ENCODE results near the gene SLC6A14. TPM values are rescaled to one million over a fixed set of nuclear protein-coding genes. Genes with fewer than 3 reads are reported as not detected.

SLC6A14 gene
- total and polyA plus RNA-seq, 2 donors (not counting 3 experiments of a cell fraction or from before 2014, with no cell fraction given): not detected

- no TSS peak for BruUV-seq (replicated peaks)
- H3K9me3 ChIP-seq (replicated peaks; ENCODE audit: control insufficient read depth, insufficient read depth, low read length): no peaks in the 10 kb centered on the region
- no peaks in the 10 kb centered on the region for H3K4me1 ChIP-seq (ENCODE audit: control insufficient read depth, extremely low read depth, insufficient read depth, low read length)
- no peak overlapping the region for H3K4me3 ChIP-seq (replicated peaks in 1 of 3; ENCODE audit: insufficient read depth in 1 of 3, low read depth in 1 of 3, low read length in 3 of 3)
- no peaks in the 10 kb centered on the region for H3K27me3 ChIP-seq (ENCODE audit: control insufficient read depth in 2 of 2, insufficient read depth in 2 of 2, low read length in 2 of 2)
- H3K4me2 ChIP-seq (ENCODE audit: insufficient read depth, low read length): no peak overlapping the region
- TF ChIP-seq FOS (IDR thresholded peaks at IDR 0.05; ENCODE audit: borderline replicate concordance, insufficient read depth, low read length): no peak
- no peak for TF ChIP-seq EZH2 (IDR thresholded peaks at IDR 0.05; ENCODE audit: borderline replicate concordance, low read depth, low read length, severe bottlenecking)
- TF ChIP-seq MAX (IDR thresholded peaks at IDR 0.05; ENCODE audit: insufficient read depth, insufficient read length): no peak
- no peak for TF ChIP-seq POLR2A (IDR thresholded peaks at IDR 0.05; ENCODE audit: low read depth, low read length)
- TF ChIP-seq MYC (IDR thresholded peaks at IDR 0.05; ENCODE audit: low read depth, low read length): no peak
- dilution Hi-C loops (cut with MboI; ENCODE audit: extremely low pct_ligation_motif_present, low sequenced_read_pairs): no loop called here
- CTCF ChIA-PET: no interaction called here
- POLR2A ChIA-PET: no interaction called here
- H4K20me1 ChIP-seq (replicated peaks; ENCODE audit: control insufficient read depth, extremely low read depth, insufficient read depth, low read length): no peaks in the 10 kb centered on the region
- DNase-seq (ENCODE audit: low read depth, low spot score): no peak
- intact Hi-C loops (cut with micrococcal nuclease): no loop called here
- FAIRE-seq: no peak
- H3K79me2 ChIP-seq (ENCODE audit: control insufficient read depth, insufficient read depth, low read length): no peaks in the 10 kb centered on the region
- H3K36me3 ChIP-seq (ENCODE audit: control insufficient read depth in 2 of 2, extremely low read depth in 1 of 2, insufficient read depth in 2 of 2, low read length in 2 of 2): no peaks in the 10 kb centered on the region
- H3K27ac ChIP-seq (ENCODE audit: insufficient read depth, low read depth, low read length): no peak overlapping the region
- H3K9ac ChIP-seq (replicated peaks; ENCODE audit: extremely low read depth, insufficient read depth, low read length): no peak overlapping the region
- H3K9me1 ChIP-seq (replicated peaks; ENCODE audit: control insufficient read depth, extremely low read depth, insufficient read depth, low read length): no peaks in the 10 kb centered on the region
- H2AFZ ChIP-seq (ENCODE audit: low read depth, low read length): no peak overlapping the region
Observed at GRCh38 chrX:116417968-116418367, 18.4 kb upstream of the SLC6A14 start.

GRCh38 chrX:116427978-116428377 lies 8.4 kb upstream of the SLC6A14 start:
- no peak for FAIRE-seq
- no TSS peak for BruUV-seq (replicated peaks)
- H3K4me1 ChIP-seq (ENCODE audit: control insufficient read depth, extremely low read depth, insufficient read depth, low read length): no peaks in the 10 kb centered on the region
- H3K79me2 ChIP-seq (ENCODE audit: control insufficient read depth, insufficient read depth, low read length): no peaks in the 10 kb centered on the region
- no peak overlapping the region for H3K9ac ChIP-seq (replicated peaks; ENCODE audit: extremely low read depth, insufficient read depth, low read length)
- H4K20me1 ChIP-seq (replicated peaks; ENCODE audit: control insufficient read depth, extremely low read depth, insufficient read depth, low read length): no peaks in the 10 kb centered on the region
- H3K4me3 ChIP-seq (replicated peaks in 1 of 3; ENCODE audit: insufficient read depth in 1 of 3, low read depth in 1 of 3, low read length in 3 of 3): no peak overlapping the region
- dilution Hi-C loops (cut with MboI; ENCODE audit: extremely low pct_ligation_motif_present, low sequenced_read_pairs): no loop called here
- H3K36me3 ChIP-seq (ENCODE audit: control insufficient read depth in 2 of 2, extremely low read depth in 1 of 2, insufficient read depth in 2 of 2, low read length in 2 of 2): no peaks in the 10 kb centered on the region
- no peak overlapping the region for H3K27ac ChIP-seq (ENCODE audit: insufficient read depth, low read depth, low read length)
- no peaks in the 10 kb centered on the region for H3K27me3 ChIP-seq (ENCODE audit: control insufficient read depth in 2 of 2, insufficient read depth in 2 of 2, low read length in 2 of 2)
- TF ChIP-seq EZH2 (IDR thresholded peaks at IDR 0.05; ENCODE audit: borderline replicate concordance, low read depth, low read length, severe bottlenecking) (no peak), GATA2 (IDR thresholded peaks at IDR 0.05; ENCODE audit: insufficient read depth, insufficient read length, low read depth, low read length) (no peak), POLR2A (IDR thresholded peaks at IDR 0.05; ENCODE audit: low read depth, low read length) (no peak)
- H3K4me2 ChIP-seq (ENCODE audit: insufficient read depth, low read length): no peak overlapping the region
- ChIA-PET POLR2A (no interaction called here), CTCF (no interaction called here)
- intact Hi-C loops (cut with micrococcal nuclease): no loop called here
- H3K9me3 ChIP-seq (replicated peaks; ENCODE audit: control insufficient read depth, insufficient read depth, low read length): no peaks in the 10 kb centered on the region
- no peak overlapping the region for H2AFZ ChIP-seq (ENCODE audit: low read depth, low read length)
- H3K9me1 ChIP-seq (replicated peaks; ENCODE audit: control insufficient read depth, extremely low read depth, insufficient read depth, low read length): no peaks in the 10 kb centered on the region
- DNase-seq (ENCODE audit: low read depth, low spot score): no peak
